Neuronal stem cell (in vitro differentiated cells): Measurements from ENCODE around the gene LACRT.

ENCODE experiments used
- DNase-seq: peaks from one replicate; pipeline ENCODE4 v3.0.0-alpha.2; 2013; ENCODE audit warnings: low spot score
- H2AFZ ChIP-seq: one replicate; pipeline ENCODE4 v1.6.1; 2013; ENCODE audit warnings: mild to moderate bottlenecking, low read length, inconsistent platforms
- H2AK5ac ChIP-seq: 2 replicates; pipeline ENCODE4 v1.6.1; 2013; ENCODE audit warnings: low read depth, mild to moderate bottlenecking, inconsistent platforms, low read length, moderate library complexity, mixed read lengths
- H2BK120ac ChIP-seq: 2 replicates; pipeline ENCODE4 v1.6.1; 2013; ENCODE audit warnings: low read depth, mild to moderate bottlenecking, inconsistent platforms, low read length, moderate library complexity, mixed read lengths
- H2BK12ac ChIP-seq: one replicate; pipeline ENCODE4 v1.6.1; 2013; ENCODE audit warnings: low read length, inconsistent platforms
- H2BK15ac ChIP-seq: 2 replicates; pipeline ENCODE4 v1.6.1; 2013; ENCODE audit warnings: mild to moderate bottlenecking, low read length, inconsistent platforms, mixed read lengths
- H2BK5ac ChIP-seq: one replicate; pipeline ENCODE4 v1.6.1; 2013; ENCODE audit warnings: inconsistent platforms, mild to moderate bottlenecking, low read length, moderate library complexity
- H3K14ac ChIP-seq: one replicate; pipeline ENCODE4 v1.6.1; 2013; ENCODE audit warnings: low read length, inconsistent platforms
- H3K18ac ChIP-seq: 2 replicates; pipeline ENCODE4 v1.6.1; 2013; ENCODE audit warnings: low read length, inconsistent platforms
- H3K23ac ChIP-seq: 2 replicates; pipeline ENCODE4 v1.6.1; 2013; ENCODE audit warnings: low read depth, mild to moderate bottlenecking, mixed read lengths, low read length, inconsistent platforms; ENCODE audit not compliant: poor library complexity
- H3K27ac ChIP-seq: replicated peaks from 3 replicates; pipeline ENCODE4 v1.5.1; 2013; ENCODE audit warnings: low read length, inconsistent platforms
- H3K27me3 ChIP-seq, 3 experiments: 2 replicates each; pipeline ENCODE4 v1.6.1; 2013; ENCODE audit warnings: low read length in 3 of 3, mild to moderate bottlenecking in 2 of 3, inconsistent platforms in 1 of 3, low read depth in 1 of 3, mixed read lengths in 1 of 3, moderate library complexity in 1 of 3; ENCODE audit not compliant: control insufficient read depth in 3 of 3, insufficient read depth in 3 of 3
- H3K36me3 ChIP-seq, 2 donors: replicated peaks in 1 of 2; 2 replicates each; pipeline ENCODE4 v1.6.1; 2013; ENCODE audit warnings: low read length in 2 of 2; ENCODE audit not compliant: control insufficient read depth in 2 of 2, insufficient read depth in 2 of 2
- H3K4ac ChIP-seq: 2 replicates; pipeline ENCODE4 v1.6.1; 2013; ENCODE audit warnings: inconsistent platforms, mild to moderate bottlenecking, low read length, moderate library complexity
- H3K4me1 ChIP-seq, 2 donors: 1 replicate in 1 of 2; 2 replicates in 1 of 2; pipeline ENCODE4 v1.6.1; 2013; ENCODE audit warnings: low read length in 2 of 2, low read depth in 1 of 2; ENCODE audit not compliant: control insufficient read depth in 2 of 2, insufficient read depth in 1 of 2
- H3K4me2 ChIP-seq: one replicate; pipeline ENCODE4 v1.6.1; 2013; ENCODE audit warnings: mild to moderate bottlenecking, low read length, inconsistent platforms; ENCODE audit not compliant: insufficient read depth, poor library complexity, severe bottlenecking
- H3K4me3 ChIP-seq, 2 donors: 2 replicates each; pipeline ENCODE4 v1.5.1; 2013; ENCODE audit warnings: low read length in 2 of 2, mild to moderate bottlenecking in 2 of 2, inconsistent platforms in 1 of 2, moderate library complexity in 1 of 2
- H3K79me1 ChIP-seq: one replicate; pipeline ENCODE4 v1.6.1; 2013; ENCODE audit warnings: low read depth, mild to moderate bottlenecking, inconsistent platforms, low read length, moderate library complexity
- H3K9ac ChIP-seq: one replicate; pipeline ENCODE4 v1.6.1; 2013; ENCODE audit warnings: mild to moderate bottlenecking, low read depth, low read length, inconsistent platforms; ENCODE audit not compliant: poor library complexity
- H3K9me3 ChIP-seq, 2 donors: replicated peaks in 1 of 2; 2 replicates each; pipeline versions ENCODE3 to v1.6.1; 2013; ENCODE audit warnings: low read length in 2 of 2, mild to moderate bottlenecking in 2 of 2, inconsistent platforms in 1 of 2, low read depth in 1 of 2, mixed read lengths in 1 of 2, moderate library complexity in 1 of 2; ENCODE audit not compliant: control insufficient read depth in 2 of 2, insufficient read depth in 1 of 2
- H4K8ac ChIP-seq: one replicate; pipeline ENCODE4 v1.6.1; 2013; ENCODE audit warnings: low read depth, mild to moderate bottlenecking, inconsistent platforms, low read length, moderate library complexity
- H4K91ac ChIP-seq: one replicate; pipeline ENCODE4 v1.6.1; 2013; ENCODE audit warnings: low read length, low read depth, mild to moderate bottlenecking, inconsistent platforms; ENCODE audit not compliant: poor library complexity
- WGBS, 2 donors: extraction: QIAGEN DNeasy Blood & Tissue Kit; methylation state at CpG; one replicate each; pipeline ENCODE4 v1.1.7; 2013; ENCODE audit warnings: missing lambda C conversion rate in 2 of 2, mixed read lengths in 1 of 2; ENCODE audit not compliant: insufficient read length in 2 of 2, insufficient replicate concordance in 1 of 2; ENCODE audit errors: extremely low coverage in 2 of 2; 5-methylcytosine and 5-hydroxymethylcytosine counted together

Gene LACRT

GRCh38 chr12:54588110-54588889 lies 46.4 kb downstream of the LACRT start, which contains the start of gene PPP1R1A:
TSS of gene PPP1R1A (minus strand) at chr12:54588659. CDS start at chr12:54588488, 171 bp downstream.
- Histone ChIP-seq H3K27me3 (peaks cover 0 to 64% (median 11%) of the 10 kb centered on the region in 3 experiments), H3K4me1 (peaks cover 0 to 21% of the 10 kb centered on the region in 2 donors)

GRCh38 chr12:54587315-54587873 lies 47.3 kb downstream of the LACRT start:
- no peak for DNase-seq

More at GRCh38 chr12:54588110-54588889, 46.4 kb downstream of the LACRT start, which contains the start of gene PPP1R1A:
- WGBS, 2 donors, result no CpG with 5 or more reads among the region's 77 CpGs
- Histone ChIP-seq H2BK15ac (peak within 1 kb of the TSS; percentile 40), H3K9me3 (no peaks in the 10 kb centered on the region), H3K36me3 (no peaks in the 10 kb centered on the region), H2AFZ (peak within 1 kb of the TSS; percentile 91), H2BK12ac (no peak within 1 kb of the TSS), H2AK5ac (peak within 1 kb of the TSS; percentile 88), H3K23ac (no peak within 1 kb of the TSS), H4K91ac (no peak within 1 kb of the TSS), H2BK5ac (no peak within 1 kb of the TSS), H4K8ac (no peak within 1 kb of the TSS), H3K27ac (no peak within 1 kb of the TSS), H3K14ac (no peak within 1 kb of the TSS), H3K79me1 (no peaks in the 10 kb centered on the region), H3K4me2 (peak within 1 kb of the TSS; percentile 99), H3K18ac (peak within 1 kb of the TSS; percentile 93), H3K9ac (peak within 1 kb of the TSS; percentile 87), H2BK120ac (peak within 1 kb of the TSS; percentile 47), H3K4ac (no peak within 1 kb of the TSS), H3K4me3 (peak within 1 kb of the TSS; percentile 27 to 93)
- DNase-seq, result peak; percentile 31

GRCh38 chr12:54586620-54587019 lies 48.1 kb downstream of the LACRT start:
- Histone ChIP-seq H3K14ac (no peak overlapping the region), H2AFZ (no peak overlapping the region), H3K4ac (no peak overlapping the region), H3K4me2 (no peak overlapping the region), H3K27ac (no peak overlapping the region), H3K36me3 (no peaks in the 10 kb centered on the region), H2BK12ac (no peak overlapping the region), H4K8ac (no peak overlapping the region), H2AK5ac (peak overlapping the region; percentile 4), H3K9me3 (no peaks in the 10 kb centered on the region), H3K23ac (no peak overlapping the region), H2BK5ac (no peak overlapping the region), H3K27me3 (peaks cover 0 to 63% (median 11%) of the 10 kb centered on the region in 3 experiments), H3K18ac (no peak overlapping the region), H3K4me1 (peaks cover 0 to 28% of the 10 kb centered on the region in 2 donors), H2BK120ac (no peak overlapping the region), H3K79me1 (no peaks in the 10 kb centered on the region), H3K9ac (no peak overlapping the region), H2BK15ac (peak overlapping the region; percentile 5), H3K4me3 (no peak overlapping the region), H4K91ac (no peak overlapping the region)
- WGBS, 2 donors, result no CpG with 5 or more reads among the region's 2 CpGs
- DNase-seq, result no peak

More at GRCh38 chr12:54587315-54587873, 47.3 kb downstream of the LACRT start:
- Histone ChIP-seq H3K4ac (no peak overlapping the region), H2AFZ (no peak overlapping the region), H3K9ac (peak overlapping the region; percentile 45), H4K8ac (no peak overlapping the region), H3K4me1 (peaks cover 0 to 25% of the 10 kb centered on the region in 2 donors), H3K4me3 (peak overlapping the region in 1 of 2 donors; percentile 93), H3K23ac (no peak overlapping the region), H4K91ac (no peak overlapping the region), H2BK120ac (no peak overlapping the region), H3K36me3 (no peaks in the 10 kb centered on the region), H2BK15ac (peak overlapping the region; percentile 40), H3K18ac (peak overlapping the region; percentile 89), H3K4me2 (no peak overlapping the region), H2BK12ac (no peak overlapping the region), H3K9me3 (no peaks in the 10 kb centered on the region), H2AK5ac (peak overlapping the region; percentile 88), H3K27ac (no peak overlapping the region), H2BK5ac (no peak overlapping the region), H3K27me3 (peaks cover 0 to 65% (median 11%) of the 10 kb centered on the region in 3 experiments), H3K14ac (no peak overlapping the region), H3K79me1 (no peaks in the 10 kb centered on the region)
- no CpG with 5 or more reads among the region's 5 CpGs for WGBS, 2 donors

- H4K91ac ChIP-seq, result no peak overlapping the region
- no peaks in the 10 kb centered on the region for H3K9me3 ChIP-seq
- no peak overlapping the region for H3K14ac ChIP-seq
- no peak overlapping the region for H3K4me3 ChIP-seq
- H2BK12ac ChIP-seq, result no peak overlapping the region
- H2AK5ac ChIP-seq, result no peak overlapping the region
- no peak overlapping the region for H2AFZ ChIP-seq
- no peak overlapping the region for H3K23ac ChIP-seq
- no peaks in the 10 kb centered on the region for H3K36me3 ChIP-seq
- H3K4me1 ChIP-seq, result peaks cover 0 to 30% of the 10 kb centered on the region in 2 donors
- no peak overlapping the region for H3K27ac ChIP-seq
- H3K4me2 ChIP-seq, result no peak overlapping the region
- H3K4ac ChIP-seq, result no peak overlapping the region
- no CpG with 5 or more reads among the region's 2 CpGs for WGBS, 2 donors
- DNase-seq, result no peak
- no peaks in the 10 kb centered on the region for H3K79me1 ChIP-seq
- H3K9ac ChIP-seq, result no peak overlapping the region
- no peak overlapping the region for H3K18ac ChIP-seq
- no peak overlapping the region for H2BK120ac ChIP-seq
- no peak overlapping the region for H2BK15ac ChIP-seq
- peaks cover 0 to 59% (median 11%) of the 10 kb centered on the region in 3 experiments for H3K27me3 ChIP-seq
- no peak overlapping the region for H2BK5ac ChIP-seq
- H4K8ac ChIP-seq, result no peak overlapping the region
Measured at GRCh38 chr12:54585243-54585642, 49.5 kb downstream of the LACRT start.
